Kidney capillary endothelial cell (primary cell): ENCODE data around the gene ALPP.
"Not testable (repeated sequence)": the region's sequence is repeated elsewhere in the genome, so short reads cannot be mapped to it uniquely, and the experiment has no call there.

Experiments
- DNase-seq: peaks from one replicate; pipeline ENCODE4 v3.0.0-alpha.2; 2018; ENCODE audit warnings: low spot score

ALPP gene

GRCh38 chr2:232363784-232364615, 14.6 kb upstream of the ALPP start:
- DNase-seq: no peak

DNA sequence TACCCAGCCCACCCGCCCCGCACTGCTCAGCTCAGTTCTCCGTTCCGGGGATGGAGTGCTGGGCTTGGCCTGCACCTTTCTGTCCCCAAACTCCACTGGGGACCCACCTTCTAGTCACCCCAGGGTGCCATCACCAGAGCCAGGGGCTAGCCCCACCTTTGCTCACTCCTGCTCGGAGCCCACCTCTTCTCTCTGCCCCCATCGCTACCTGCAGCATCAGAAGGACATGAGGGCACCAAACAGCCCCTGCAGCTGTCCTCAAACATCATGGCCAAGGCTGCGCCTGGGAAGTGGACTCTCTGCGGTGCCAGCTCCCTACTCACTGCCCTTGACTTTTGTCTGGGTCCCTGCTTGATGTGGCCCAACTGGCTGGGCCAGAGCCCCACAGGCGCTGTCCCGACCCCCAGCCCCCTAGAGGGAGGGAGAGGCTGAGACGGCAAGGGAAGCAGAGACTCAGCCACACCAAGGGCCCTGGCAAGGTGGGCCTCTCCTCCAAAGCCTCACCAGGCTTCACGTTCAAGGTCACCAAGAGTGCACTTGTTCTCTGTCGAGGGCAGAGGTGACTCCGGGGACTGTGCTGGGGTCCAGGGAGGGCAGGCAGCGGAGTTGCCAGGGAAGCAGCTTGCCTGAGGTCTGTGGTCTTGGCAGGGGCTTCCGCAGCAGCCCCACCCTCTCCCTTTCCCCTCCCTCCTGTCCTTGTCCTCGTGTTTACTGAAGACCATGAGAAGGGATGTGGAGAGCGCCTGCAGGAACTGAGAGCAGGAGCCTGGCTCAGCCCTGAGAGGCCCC, 13.6 kb upstream of the ALPP start:
- DNase-seq: not testable (repeated sequence)

- DNase-seq: no peak
Observed at GRCh38 chr2:232365621-232366321, 12.8 kb upstream of the ALPP start.

- DNase-seq: not testable (repeated sequence)
Observed at GRCh38 chr2:232366461-232366860, 12.1 kb upstream of the ALPP start.

GRCh38 chr2:232367016-232367415, 11.5 kb upstream of the ALPP start:
- DNase-seq: no peak

GRCh38 chr2:232367591-232368233, 10.8 kb upstream of the ALPP start:
- no peak for DNase-seq

DNA sequence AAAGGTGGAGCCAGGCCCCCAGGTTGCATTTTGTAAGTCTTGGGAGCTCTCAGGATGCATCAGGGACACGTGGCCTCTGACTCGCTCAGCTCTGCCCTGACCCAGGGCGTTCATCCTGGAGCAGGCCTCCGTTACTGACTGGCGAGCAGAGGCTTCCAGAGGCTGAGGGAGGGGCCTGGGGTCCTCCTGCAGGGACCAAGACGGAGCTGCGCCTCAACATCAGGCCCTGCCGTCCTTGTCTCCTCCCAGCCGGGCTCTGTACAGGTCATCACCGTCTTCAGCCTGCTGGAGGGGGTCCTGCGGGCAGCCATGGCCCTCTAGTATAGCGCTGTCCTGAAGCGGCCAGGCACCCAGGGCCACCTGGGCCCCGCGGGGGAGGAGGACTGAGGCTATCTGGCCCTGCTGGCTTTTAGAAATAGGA, 10.2 kb upstream of the ALPP start:
- no peak for DNase-seq

DNA sequence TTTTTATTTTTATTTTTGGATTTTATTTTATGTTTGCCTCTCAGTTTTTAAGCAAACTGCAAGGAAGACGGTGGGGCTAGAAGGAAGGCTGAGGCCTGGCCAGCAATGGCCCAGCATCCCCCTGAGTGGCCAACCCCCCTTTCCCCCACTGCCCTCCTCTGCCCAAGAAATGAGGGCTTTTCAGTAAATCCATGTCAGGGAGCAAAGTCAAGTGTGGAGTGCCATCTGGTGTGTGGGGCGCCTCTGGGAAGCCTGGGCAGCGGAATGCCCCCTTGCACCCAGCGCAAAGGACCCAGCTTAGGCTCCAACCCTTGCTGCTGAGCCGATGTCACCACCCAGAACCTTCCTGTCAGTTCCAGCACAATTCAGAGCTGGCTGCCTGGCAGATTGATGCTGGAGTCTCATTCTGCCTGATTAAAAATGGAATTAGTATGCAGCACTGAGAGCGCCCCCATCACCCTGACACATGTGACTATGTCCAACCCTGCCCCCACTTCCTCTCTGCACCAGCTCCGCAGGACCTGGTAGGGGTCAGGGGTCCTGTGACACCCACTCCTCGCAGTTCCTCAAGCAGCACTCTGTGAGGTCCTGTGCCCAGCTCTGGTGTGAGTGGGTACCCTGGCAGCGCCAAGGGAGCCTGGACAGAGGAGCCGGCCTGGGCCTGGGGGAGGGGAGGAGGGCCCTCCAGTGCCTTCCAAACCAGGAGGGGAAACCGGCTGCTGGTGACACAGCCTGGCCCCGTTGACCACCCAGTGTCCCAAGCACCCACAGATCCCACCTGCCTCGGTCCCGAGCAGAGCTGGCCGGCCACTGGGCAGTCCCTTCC, 9.2 kb upstream of the ALPP start:
- no peak for DNase-seq

GRCh38 chr2:232370007-232370406, 8.5 kb upstream of the ALPP start:
- not testable (repeated sequence) for DNase-seq

- DNase-seq: no peak
Observed at GRCh38 chr2:232372231-232373208, 6.0 kb upstream of the ALPP start.

DNA sequence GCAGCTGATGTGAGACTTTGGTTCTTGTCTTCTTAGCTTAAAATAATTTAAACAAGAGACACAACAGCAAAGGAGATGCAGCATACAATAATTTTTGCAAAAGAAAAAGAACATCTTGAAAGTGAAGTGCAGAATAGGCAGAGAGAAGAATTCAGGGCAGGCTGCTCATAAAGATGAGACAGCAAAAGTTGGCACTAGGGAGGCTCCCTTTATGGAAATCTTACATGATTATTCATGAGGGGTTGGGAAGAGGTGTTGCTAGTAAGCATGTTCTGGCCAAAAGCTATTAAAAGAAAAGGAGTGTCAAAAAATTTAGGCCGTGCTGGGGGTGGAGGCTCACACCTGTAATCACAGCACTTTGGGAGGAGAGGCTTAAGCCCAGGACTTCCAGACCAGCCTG, 4.2 kb upstream of the ALPP start:
- no peak for DNase-seq

- DNase-seq: no peak
Observed at GRCh38 chr2:232375164-232375563, 3.4 kb upstream of the ALPP start.

- no peak for DNase-seq
Observed at GRCh38 chr2:232376260-232376659, 2.3 kb upstream of the ALPP start.

- DNase-seq: no peak
Observed at GRCh38 chr2:232376713-232377112, 1.8 kb upstream of the ALPP start.

DNA sequence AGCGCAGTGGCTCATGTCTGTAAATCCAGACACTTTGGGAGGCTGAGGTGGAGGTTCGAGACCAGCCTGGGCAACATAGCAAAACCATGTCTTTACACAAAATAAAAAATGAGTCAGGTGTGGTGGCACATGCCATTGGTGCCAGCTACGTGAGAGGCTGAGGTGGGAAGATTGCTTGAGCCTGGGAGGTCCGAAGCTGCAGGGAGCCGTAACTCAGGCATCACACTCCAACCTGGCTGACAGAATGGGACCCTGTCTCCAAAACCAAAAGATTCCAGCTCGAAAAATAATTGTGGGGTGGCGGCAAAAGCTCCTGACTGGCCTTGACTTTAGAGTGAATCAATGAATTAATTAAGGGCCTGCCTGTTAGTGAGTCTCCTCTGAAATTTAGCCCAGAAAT, 1.2 kb upstream of the ALPP start:
- DNase-seq: no peak

- no peak for DNase-seq
Observed at GRCh38 chr2:232377841-232378734, 463 bp upstream of the ALPP start.

DNA sequence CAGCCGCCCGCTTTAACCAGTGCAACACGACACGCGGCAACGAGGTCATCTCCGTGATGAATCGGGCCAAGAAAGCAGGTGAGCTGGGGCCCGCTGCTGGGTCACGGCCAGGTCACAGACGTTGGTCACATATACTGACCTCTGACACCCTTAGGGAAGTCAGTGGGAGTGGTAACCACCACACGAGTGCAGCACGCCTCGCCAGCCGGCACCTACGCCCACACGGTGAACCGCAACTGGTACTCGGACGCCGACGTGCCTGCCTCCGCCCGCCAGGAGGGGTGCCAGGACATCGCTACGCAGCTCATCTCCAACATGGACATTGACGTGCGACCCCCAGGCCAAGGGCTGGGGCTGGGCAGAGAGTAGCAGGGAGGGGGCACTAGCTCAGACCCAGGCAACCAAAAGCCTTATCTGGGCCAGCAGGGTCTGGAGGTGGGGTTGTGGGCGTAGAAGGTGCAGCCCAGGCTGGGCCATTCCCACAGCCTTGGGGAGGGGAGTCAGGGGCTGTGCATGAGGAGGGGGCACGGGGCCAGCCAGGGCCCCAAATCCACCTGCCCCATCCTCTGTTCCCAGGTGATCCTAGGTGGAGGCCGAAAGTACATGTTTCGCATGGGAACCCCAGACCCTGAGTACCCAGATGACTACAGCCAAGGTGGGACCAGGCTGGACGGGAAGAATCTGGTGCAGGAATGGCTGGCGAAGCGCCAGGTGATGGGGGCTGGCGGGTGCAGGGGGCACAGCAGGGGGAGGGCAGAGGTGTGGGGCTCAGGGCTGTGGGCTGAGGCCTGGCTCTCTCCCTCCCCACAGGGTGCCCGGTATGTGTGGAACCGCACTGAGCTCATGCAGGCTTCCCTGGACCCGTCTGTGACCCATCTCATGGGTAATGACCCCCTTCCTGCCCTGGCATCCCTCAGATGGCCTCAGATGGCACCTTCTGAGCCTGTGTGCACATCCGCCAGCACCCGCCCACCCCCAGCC, 1.3 kb downstream of the ALPP start:
- DNase-seq: not testable (repeated sequence)
